ENCODE results near the gene HERC3.

HERC3 gene

GRCh38 chr4:88746206-88746605 lies 153.9 kb downstream of the HERC3 start:
- no peak for DNase-seq (ENCODE audit: low read depth in 2 of 2)

- no peak for DNase-seq (ENCODE audit: low read depth in 2 of 2)
Observed at GRCh38 chr4:88747351-88747750, 155.1 kb downstream of the HERC3 start.

GRCh38 chr4:88750369-88750768 lies 158.1 kb downstream of the HERC3 start:
- no peak for DNase-seq (ENCODE audit: low read depth in 2 of 2)

GRCh38 chr4:88751258-88752075 lies 159.2 kb downstream of the HERC3 start:
- DNase-seq (ENCODE audit: low read depth in 2 of 2) = no peak

GRCh38 chr4:88752076-88752463 lies 159.8 kb downstream of the HERC3 start:
- DNase-seq (ENCODE audit: low read depth in 2 of 2) = no peak

- DNase-seq (ENCODE audit: low read depth in 2 of 2) = no peak
Observed at GRCh38 chr4:88752754-88753153, 160.5 kb downstream of the HERC3 start.

- no peak for DNase-seq (ENCODE audit: low read depth in 2 of 2)
Observed at GRCh38 chr4:88753658-88754571, 161.6 kb downstream of the HERC3 start.

- no peak for DNase-seq (ENCODE audit: low read depth in 2 of 2)
Observed at GRCh38 chr4:88754796-88755195, 162.5 kb downstream of the HERC3 start.

GRCh38 chr4:88755454-88755853 lies 163.2 kb downstream of the HERC3 start:
- no peak for DNase-seq (ENCODE audit: low read depth in 2 of 2)

- no peak for DNase-seq (ENCODE audit: low read depth in 2 of 2)
Observed at GRCh38 chr4:88756149-88756548, 163.9 kb downstream of the HERC3 start.

GRCh38 chr4:88757067-88757466 lies 164.8 kb downstream of the HERC3 start:
- DNase-seq (ENCODE audit: low read depth in 2 of 2) = no peak

- DNase-seq (ENCODE audit: low read depth in 2 of 2) = no peak
Observed at GRCh38 chr4:88757776-88758175, 165.5 kb downstream of the HERC3 start.
